GM12874 (cell line): ENCODE measurements around the gene WNK1.

Source experiments
- TF ChIP-seq, protein P1 (sequence below): IDR thresholded peaks from 2 replicates; pipeline ENCODE4 v1.5.1; 2011; ENCODE audit warnings: low read depth, mild to moderate bottlenecking, control low read depth, low read length, moderate library complexity; ENCODE audit not compliant: insufficient read depth

Gene WNK1

DNA sequence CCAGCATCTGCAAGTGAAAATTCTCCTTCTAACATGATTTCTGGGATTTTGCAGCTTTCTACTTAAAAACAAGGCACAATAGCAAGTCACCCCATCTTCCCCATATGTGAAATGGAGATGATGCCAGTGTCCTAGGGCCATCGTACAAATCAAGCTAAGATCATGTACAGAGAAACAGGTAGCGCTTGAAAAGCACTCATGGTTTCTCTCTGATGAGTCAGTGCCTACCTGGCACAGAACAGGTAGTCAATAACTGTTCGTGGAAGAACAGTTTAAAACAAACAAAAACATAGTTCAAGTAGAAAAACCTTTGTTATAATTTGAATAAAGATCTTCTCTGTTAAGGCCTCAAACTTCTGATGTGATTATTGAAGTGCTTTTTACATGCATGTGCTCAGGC, 150.2 kb downstream of the WNK1 start:
- TF ChIP-seq, protein P1, sequence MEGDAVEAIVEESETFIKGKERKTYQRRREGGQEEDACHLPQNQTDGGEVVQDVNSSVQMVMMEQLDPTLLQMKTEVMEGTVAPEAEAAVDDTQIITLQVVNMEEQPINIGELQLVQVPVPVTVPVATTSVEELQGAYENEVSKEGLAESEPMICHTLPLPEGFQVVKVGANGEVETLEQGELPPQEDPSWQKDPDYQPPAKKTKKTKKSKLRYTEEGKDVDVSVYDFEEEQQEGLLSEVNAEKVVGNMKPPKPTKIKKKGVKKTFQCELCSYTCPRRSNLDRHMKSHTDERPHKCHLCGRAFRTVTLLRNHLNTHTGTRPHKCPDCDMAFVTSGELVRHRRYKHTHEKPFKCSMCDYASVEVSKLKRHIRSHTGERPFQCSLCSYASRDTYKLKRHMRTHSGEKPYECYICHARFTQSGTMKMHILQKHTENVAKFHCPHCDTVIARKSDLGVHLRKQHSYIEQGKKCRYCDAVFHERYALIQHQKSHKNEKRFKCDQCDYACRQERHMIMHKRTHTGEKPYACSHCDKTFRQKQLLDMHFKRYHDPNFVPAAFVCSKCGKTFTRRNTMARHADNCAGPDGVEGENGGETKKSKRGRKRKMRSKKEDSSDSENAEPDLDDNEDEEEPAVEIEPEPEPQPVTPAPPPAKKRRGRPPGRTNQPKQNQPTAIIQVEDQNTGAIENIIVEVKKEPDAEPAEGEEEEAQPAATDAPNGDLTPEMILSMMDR: no peak

DNA sequence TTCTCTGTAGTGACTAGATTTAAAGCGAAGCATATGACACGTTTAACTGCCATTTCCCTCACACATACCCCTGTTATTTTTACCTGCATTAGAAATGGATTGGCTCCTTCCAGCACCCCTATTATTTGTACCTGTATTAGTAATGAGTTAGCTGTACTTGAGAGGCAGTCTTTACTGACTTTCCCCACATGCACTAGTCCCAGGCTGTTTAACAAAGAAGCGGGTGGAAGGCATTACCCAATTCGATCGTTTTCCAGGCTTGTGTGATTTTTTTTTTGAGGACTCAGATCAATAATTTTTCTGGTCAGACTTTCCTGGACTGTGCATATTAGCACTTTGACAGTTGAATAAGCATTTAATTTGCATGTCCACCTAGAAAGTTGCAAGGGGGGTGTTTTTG, 150.7 kb downstream of the WNK1 start:
- TF ChIP-seq, protein P1: no peak

DNA sequence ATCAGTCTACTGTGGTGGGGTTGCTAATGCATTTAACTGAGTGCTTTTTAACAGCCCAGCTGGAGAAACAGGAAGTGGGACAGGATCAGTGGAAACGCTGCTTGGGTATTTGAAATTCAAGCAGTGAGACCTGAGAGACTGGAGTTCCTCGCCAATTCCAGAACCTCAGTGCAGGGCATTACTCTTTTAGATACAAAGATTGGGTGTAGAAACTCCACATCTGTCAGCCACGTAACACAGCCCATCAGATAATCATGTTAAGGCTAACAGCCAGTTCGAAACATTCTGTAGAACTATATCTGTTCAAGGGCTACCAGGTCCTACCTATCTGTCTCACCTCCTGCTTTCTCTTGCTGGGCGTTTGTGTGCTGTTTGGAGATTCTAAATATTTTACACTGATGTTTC, 151.6 kb downstream of the WNK1 start:
- TF ChIP-seq, protein P1: no peak

DNA sequence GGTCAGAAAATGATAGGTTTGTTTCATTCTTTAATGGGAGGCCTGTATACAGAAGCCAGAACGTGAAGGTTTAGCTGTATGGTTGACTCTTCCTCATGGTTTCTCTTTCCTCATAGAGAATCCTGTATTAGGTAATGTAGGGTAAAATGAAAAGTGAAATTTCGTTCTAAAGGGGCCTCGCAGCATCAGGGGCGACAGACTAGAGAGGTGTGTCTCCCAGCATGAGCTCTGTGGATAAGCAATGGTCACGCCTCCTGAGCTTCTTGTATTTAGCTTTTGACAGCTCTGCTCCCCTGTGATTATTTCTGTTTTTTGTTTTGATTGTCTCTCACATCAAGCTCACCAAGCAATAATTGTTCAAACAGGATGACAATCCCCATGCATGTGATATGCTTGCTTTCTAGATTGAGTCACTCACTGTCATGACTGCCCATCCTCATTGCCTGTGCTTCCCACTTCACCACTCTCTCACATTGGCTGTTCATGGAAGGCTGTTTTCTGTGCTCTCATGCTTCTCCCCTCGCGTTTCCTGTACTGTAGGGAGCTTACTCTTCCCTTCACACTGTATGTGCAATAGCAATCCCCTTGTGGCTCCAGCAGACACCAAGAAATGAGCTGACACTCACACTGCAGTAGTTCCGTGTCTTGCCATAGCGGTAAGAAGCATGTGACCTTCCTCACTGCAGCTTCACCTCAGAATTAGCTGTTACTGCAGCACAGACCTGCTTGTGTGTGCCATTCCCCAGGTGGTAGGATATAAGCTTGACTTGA, 153.1 kb downstream of the WNK1 start:
- TF ChIP-seq, protein P1: no peak

DNA sequence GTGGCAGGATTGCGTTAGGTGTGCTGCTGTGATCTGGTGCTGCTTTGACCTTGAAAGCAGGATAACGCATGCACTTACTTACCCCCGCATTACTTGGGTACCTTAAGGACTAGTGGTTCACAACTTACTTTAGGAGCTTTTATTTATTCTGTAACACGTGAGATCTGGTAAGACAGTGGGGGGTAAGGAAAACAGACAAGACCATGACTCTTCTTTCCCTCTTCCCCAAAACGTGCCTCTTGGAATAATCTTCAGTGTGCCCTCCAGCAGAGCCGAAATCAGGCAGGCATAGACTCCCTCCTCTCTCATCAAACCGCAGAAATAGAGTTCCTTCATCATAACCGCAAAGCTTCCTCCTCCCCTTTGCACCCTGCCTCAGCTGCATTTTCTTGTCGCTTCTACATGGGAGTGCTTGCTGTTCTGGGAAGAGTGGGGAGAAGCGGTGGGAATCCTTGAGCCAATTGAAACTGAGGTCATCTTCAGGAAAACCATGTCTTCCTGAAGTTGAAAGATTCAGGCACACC, 153.7 kb downstream of the WNK1 start:
- TF ChIP-seq, protein P1: no peak

DNA sequence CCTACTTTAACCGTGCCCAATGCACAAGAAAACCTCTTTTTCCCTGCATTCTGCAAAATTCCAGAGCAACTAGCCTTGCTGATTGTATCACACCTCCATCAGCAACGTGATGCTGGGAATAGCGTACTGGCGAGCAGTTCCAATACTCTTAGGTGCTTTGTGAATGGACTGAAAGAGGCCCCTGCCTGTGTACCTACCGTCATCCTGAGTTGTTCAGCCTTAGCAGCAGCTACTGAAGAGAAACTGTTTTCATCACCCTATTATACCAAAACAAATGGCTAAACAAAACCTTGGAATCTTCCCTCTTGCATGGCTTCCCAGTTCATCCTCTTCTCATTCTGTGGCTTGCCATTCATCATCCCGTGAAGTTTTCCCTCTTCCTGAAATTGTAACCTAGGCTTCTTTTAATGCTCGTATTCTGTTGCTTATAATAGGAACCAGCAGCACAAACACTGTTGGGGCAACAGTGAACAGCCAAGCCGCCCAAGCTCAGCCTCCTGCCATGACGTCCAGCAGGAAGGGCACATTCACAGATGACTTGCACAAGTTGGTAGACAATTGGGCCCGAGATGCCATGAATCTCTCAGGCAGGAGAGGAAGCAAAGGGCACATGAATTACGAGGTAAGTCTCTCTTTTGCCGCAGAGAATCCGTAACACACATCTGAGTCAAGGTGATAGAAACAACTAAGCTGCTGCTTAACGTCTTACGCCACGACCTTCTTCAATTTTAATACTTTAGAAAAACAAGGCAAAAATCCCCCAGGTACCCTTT, 155.2 kb downstream of the WNK1 start:
- TF ChIP-seq, protein P1: no peak

DNA sequence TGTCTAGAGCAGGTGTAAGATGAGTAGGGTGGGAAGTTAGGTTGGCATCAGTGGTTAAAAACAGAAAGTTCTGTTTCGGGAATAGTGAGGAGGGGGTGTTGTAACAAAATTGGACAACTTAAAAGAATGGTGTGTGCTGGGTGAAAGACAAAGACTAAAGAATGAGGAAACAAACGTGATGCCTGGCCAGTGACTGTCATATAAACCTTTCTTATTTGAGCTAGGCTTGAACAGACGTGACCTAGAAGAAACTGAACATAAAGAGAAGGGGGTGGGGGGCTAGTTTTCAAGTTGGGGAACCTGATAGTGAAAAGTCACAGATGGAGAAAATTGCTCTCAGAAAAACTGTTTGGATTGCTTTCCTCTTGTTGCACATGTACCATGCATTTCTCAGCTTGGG, 157.5 kb downstream of the WNK1 start:
- TF ChIP-seq, protein P1: no peak
